GM19397 (cell line): ENCODE data around the gene GREB1L.

Source experiments
- ATAC-seq: cut with Tn5 transposase; IDR thresholded peaks from one replicate; pipeline ENCODE4 v1.9.1; 2021; ENCODE audit warnings: mild to moderate bottlenecking, moderate library complexity; ENCODE audit not compliant: unreplicated experiment

The GREB1L gene

DNA sequence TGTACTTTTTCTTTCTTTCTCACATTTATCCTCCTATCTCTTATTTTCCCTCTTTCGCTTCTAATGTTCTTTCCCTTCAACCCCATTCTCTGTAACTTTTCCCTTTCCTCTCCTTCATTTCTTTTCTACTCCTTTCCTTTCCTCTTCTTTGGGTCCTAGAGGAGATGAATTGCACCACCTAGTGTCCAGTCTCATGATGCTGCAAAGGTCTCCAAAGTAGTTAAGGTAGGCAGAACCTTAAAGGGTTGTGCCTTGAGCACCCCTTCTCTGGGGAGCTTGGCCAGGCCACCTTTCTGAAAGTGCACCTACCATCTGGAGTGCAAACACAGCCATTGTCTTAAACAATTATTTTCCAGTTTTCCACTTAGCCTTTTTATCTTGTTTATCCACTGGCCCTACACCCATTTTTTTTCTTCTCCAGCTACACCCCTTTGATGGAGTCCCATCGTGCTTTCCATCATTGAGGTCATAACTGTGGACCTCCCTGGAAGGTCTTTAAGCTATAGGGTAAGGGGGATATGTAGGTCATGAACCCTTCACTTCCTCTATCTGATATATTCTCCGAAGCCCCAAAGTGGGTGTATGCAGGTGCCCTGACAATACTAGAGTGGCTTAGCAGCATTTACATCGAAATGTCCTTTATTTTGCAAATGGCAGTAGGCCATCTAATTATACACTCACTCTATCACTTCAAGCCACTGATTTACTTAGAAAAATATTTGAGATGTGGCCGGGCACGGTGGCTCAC, 202.6 kb downstream of the GREB1L start:
- ATAC-seq, result no peak

DNA sequence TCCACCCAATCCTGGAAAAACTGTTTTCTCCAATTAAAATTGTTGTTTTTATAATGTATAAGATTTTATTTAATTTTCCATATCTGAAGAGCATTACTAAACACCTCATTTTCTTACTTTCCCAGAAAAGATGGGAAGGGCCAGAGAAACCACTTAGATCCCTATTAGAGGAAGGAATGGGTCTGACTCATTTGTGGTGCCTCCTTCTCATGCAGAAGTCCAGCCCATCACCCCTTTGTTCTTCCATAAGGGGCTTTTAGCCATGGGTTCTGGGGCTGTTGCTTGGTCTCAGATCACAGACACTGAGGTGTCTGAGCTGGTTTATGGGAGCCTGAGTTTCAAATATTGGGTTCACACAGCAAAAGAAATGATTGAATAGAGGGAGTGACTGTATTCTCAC, 206.3 kb downstream of the GREB1L start:
- ATAC-seq, result no peak

DNA sequence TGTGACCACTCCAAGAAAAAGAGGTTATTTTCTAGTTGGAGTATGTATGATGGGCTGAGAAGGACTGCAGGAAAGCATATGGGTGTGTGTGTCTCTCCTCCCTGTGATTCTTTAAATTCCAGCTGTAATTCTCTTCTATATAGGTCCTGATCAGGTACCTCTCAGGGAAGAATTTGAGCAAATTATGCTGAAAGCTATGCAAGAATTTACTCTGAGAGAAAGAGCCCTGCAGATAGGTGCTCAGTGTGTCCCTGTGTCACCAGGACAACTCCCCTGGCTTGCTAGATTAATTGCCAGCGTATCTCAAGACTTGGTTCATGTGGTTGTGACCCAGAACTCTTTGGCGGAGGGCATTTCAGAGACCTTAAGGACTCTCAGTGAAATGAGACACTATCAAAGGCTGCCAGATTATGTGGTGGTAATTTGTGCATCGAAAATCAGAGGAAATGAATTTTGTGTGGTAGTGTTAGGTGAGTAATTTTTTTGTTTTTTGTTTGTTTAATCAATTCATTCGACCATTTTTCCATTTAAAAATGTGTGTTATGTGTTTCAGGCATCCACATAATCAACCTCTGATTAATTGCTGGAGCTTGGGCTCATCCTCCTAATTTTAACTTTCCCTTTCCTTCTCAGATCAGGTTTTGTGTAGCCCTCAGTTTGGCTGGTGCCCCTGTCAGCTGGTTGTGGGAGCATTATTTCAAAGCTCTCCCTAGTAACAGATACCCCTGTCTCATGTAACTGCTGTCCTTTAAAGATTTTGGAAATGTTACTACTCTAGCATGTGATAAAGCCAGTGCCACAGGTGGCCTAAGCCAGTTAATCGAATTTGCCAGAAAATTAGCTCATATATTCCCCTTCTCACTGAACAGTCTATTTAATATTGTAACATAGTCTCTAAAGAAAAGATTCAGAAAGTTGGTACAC, 207.6 kb downstream of the GREB1L start:
- ATAC-seq, result no peak

DNA sequence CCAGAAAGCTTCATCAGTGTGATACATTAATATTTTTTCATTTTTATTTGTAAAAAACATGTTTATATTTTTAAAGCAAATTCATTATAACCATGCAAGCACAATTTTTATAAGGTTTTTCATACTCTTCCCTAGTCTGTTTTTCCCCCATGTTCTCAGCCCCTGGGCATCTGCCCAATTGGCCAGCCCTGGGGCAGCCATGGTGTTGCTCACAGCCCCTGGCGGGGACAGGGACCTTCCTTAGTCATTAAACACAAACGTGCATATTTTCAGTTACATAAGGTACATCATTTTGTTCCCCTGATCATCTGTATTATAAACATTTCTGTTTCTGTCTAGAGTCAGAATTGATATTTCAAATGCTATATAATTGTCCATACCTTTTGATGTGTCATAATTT, 208.5 kb downstream of the GREB1L start:
- ATAC-seq, result no peak

DNA sequence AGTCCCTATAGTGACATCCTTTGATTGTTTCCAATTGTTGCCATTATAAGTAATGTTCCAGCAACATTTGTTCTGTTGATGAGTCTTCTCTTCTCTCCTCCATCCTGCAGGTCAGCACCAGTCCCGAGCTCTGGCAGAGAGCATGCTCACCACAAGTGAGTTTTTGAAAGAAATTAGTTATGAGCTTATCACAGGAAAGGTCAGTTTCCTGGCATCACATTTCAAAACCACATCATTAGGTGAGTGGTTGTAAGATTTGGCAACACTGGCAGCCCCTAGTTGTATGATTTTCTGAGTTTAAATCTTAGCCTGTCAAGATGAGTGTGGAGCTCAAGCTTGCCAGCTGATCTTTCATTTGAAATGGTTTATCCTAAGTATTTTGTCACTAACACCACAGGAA, 208.9 kb downstream of the GREB1L start:
- no peak for ATAC-seq

DNA sequence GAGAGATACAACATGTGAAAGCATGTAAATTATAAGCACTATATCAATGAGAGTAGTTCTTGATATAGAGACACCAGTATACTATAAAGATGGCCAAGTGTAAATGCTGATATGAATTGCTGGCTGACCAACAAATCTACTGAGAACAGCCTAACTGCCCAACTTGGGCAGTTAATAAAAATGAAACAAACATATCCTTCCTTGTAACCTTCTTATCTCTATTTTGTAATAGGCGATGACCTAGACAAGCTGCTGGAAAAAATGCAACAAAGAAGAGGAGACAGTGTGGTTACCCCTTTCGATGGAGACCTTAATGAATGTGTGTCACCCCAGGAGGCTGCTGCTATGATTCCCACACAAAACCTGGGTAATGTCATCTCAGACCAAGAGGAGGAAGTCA, 209.8 kb downstream of the GREB1L start:
- ATAC-seq, result no peak

DNA sequence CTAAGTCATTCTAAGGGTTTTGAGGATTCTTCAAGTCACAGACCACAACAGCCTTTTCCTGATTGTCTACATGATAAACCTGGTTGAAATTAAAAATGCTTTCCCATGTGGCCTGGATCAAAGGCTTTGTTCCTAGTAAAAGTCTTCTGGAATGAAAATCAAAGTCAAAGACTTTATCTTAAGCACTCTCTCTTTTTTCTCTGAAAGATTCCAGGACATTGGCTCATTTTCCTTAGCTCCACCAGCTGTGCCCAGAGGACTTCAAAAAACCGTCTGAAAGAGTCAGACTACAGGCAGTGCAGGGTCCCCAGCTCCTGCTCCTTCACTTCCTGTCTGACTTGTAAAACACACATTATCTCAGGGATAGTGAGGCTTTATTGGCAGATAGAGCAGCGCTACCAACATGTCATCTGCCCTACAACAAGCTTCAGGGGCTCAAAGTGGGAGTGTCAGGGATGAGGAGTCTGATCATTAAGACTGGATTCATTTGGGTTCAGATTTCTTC, 210.3 kb downstream of the GREB1L start:
- ATAC-seq, result no peak

DNA sequence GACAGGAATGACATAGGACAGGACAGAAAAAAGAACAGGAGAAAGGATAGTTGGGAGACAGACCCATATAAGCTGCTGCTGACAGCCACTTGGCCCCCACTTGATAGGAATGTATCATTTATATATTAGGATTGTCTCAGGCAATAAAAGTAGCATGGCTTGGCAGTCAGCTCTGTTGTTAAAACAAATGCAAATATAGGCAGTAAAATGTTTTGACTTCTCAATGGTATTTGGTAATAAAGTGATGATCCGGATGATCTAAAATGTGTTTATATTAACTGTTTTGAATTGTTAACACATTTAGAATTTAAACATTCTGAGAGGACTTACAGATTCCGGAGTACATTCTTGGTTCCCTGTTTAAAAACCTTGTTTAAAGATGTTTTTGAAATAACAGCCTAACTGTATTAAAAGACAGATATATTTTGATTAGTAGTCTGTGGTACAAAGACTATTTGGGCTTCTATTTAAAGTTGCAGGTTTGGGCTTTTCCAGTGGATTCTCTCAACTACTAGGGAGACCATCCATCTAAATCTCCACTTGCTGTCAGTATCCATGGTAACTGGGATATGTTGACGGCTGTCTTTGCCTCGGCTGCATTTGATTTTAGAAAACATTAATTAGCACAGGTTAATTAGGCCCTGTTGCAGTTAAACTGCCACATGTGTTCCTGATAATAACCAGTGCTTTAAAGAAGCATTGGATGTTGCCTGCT, 210.9 kb downstream of the GREB1L start:
- no peak for ATAC-seq

DNA sequence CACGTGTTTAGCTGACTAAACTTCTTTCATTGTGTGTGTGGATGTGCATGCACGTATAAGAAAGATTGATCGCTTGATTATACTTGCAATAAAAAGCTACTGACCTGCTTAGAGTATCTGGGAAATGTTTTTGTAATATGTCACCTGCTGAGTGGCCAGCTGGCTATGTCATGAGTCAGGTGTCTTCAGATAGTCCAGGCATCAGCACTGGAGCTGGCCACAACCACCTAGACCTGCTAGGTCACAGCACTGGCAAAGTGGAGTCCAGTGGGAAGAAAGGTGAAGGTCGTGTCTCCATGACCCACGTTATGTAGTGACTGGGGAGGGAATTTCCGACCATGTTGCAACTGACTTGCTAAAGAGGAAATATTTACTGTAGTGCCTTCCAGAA, 211.5 kb downstream of the GREB1L start:
- ATAC-seq, result no peak

DNA sequence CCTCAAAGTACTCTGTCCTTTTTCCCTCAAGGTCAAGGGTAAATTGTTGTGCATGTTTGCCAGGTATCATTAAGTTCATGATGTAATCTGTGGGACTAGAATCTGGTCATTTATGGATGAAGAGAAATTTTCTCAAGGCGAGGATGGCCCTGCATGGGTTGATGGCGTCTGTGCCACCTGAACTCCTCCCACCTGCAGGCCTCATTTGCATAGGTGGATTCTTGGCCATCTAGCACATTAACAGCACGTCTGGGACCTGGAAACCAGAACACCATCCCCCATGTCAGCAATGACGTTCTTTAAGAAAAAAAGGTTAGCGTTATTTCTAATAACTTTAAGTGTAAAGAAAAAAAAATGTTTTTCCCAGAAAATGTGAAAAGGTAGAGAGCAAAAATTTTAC, 212.7 kb downstream of the GREB1L start:
- ATAC-seq, result no peak

DNA sequence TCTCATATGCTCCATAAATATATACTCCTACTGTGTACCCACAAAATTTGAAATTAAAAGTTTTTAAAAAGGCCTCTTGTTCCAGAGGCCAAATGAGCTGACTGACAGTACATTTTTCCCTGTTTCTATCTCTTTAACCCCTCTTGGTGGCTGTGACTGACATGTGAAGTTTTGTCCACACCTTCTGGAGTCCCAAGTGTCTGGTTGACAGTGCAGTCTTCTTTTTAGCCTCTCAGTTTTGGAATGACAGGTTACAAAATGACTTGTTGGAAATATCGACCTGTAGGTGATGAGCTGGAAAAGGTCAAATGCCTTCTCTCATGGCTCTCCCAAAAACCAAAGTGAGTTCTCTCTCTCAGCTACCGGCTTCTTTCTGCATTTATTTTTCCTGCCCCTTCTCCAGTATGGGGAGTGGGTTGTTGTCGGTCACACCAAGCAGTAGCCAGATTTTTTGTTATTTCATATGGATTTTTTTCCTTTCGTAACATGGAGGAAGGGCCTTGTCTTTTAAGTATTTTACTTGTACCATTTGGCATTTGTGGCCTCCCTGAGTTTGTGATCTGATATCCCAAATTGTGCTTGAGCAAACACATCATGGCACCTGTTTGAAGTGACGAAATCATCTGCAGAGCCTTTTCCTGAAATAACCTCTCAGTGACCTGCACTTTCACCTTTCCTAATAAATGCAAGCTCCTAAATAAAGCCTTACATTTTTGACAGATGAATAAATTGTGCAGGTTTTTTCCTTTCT, 214.6 kb downstream of the GREB1L start:
- ATAC-seq, result no peak

DNA sequence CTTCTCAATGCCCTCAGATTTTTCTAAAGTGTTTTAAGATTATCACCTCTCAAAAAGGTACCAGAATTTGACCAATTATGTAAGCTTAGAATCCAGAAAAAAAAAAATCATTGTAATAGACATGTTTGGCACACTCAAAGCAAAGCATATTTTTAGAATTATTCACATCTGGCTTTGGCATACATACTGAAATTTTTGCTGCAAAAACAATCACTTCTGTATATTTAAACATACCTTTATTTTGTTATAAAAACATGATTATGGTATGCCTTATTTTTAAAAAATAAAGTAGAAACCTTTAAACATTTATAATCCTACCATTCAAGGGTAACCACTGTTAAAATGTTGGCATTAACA, 215.1 kb downstream of the GREB1L start:
- ATAC-seq, result no peak

DNA sequence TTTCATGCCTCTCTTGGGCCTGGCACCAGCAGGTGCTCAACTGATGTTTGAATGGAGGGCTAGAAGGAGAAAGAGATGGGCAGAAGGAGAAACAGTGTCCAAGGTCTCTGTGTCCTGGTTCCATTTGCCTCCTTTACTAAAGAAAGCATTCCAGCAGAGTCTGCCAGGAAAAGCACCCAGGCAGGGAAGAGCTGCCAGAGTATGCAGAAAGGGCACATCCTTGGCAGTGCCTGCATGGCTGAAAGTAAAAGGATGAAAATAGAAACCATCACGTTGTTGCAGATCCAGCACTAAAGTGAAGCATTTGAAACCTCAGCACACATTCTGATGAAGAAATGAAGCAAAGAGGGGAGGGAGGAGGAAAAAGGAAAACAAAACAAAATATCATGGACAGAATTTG, 216.3 kb downstream of the GREB1L start:
- ATAC-seq, result no peak

DNA sequence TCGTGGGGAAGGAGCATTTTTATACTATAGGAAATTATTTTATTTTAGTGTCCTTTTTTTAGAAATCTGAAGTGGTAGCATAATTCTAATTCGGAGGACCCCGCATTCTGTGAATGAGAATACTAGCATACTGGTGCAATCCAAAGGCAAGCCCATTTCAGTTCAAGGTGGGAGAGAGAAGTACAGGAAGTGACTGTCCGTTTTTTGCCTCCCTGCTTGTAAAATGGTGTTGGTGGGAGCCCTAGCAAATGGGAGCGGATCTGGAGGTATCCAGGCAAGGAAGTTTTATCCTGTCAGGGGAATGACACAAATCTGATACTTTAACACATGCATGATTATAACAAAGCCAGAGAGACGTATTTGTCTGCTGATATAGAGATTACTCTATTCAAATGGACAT, 216.8 kb downstream of the GREB1L start:
- ATAC-seq, result no peak

DNA sequence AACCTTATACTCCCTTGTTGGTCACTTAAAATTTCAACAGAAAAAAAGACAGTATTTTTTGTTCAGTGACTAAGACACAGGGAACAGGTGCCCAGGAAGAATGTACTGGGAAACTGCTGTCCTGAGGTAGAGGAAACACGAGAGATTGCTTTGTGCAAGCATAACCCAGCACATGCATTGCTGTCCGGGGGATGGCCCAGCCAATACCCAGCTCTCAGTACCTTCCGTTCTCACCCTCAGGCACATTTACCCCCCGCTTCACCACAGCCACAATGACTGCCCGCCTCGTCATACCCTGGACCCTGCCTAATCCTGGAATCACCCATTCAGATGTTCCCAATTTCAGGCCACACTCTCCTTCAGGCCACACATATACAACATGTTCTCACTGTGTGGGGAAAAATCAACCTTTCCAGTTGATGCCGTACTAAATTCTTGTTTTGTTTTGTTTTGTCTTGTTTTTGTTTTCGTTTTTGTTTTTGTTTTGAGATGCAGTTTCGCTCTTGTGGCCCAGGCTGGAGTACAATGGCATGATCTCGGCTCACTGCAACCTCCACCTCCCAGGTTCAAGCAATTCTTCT, 217.8 kb downstream of the GREB1L start:
- ATAC-seq, result no peak

DNA sequence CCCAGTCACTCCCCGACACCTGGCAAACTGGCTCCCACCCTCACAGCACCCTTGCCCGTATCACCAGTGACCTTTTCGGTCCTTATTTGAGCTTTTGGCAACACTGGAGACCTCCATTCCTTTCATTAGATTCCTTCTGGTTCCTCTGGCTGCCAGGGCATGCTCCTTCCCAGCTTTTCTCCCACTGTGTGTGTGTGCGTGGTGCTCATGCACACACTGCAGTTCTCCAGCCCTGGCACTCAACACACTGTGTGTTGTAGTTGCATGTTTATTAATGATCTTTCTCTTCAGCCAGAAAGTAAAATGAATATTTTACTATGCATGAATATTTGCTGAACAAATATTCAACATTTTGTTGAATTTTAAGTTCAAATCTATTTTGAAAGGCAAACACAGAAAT, 219.4 kb downstream of the GREB1L start:
- no peak for ATAC-seq

DNA sequence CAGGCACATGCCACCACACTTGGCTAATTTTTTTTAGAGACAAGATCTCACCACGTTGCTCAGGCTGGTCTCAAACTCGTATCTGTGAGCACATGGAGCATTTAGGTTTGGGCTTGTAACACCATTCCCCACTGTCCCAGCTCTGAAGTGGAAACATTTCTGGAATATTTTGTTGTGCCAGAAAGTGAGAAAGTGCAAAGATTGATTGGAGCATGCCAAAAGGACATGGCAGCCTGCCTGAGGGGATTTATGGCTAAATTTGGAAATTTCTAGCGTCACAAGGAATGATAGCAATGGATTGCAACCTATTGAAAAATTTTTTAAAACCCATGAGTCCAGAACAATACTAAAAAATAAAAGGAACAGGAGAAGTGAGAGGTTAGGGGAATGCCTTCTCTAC, 221.7 kb downstream of the GREB1L start:
- ATAC-seq, result no peak

DNA sequence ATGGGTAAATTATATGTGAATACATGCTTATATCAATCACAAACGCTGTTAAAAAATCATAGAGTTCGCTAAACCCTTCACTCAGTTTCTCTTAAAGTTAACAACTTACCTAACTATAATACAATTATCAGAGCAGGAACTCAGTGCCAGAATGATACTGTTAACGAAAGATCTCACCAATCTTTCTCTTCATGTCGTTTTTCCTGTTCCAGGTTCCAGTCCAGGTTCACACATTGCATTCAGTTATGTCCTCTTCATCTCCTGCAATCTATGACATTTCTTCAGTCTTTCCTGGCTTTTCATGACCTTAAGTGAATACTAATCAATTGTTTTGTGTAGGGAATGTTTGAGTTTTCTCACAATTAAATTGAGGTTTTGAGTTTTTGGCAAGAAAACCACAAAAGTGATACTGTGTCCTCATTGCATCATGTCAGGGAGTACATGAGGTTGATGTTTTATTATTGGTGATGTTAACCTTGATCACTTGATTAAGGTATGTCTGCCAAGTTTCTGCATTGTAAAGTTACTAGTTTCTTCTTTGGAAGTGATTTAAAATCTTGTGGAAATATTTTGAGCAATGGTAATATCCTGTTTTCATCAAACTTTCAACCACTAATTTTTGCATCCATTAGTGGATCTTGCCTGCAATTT, 226.6 kb downstream of the GREB1L start:
- ATAC-seq, result no peak

DNA sequence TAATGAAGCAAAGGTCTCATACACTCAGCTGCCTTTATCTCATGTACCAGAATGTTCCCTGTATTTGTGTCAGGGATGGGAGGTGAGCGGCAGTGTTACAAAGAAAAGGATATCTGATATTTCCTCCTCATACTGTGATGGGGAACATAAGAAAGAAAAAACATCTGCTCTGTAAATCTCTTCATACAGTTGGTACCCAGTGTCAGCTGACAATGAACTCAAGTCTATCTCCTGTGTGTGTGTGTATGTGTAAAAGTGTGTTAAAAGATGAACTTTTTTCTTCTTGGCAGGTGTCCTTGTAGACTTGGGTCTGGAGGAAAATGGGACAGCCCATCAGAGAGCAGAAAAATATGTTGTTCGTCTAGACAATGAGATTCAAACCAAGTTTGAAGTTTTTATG, 230.7 kb downstream of the GREB1L start:
- no peak for ATAC-seq

DNA sequence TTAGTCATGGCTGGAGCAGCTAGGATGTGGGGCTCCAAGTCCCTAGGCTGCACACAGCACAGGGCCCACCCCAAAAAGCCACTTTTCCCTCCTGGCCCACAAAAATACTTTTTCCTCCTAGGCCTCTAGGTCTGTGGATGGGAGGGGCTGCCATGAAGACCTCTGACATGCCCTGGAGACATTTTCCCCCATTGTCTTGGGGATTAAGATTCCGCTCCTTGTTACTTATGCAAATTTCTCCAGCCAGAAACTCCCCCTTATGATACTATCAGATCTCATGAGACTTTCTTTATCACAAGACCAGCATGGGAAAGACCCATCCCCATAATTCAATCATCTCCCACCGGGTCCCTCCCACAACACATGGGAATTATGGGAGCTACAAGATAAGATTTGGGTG, 232.6 kb downstream of the GREB1L start:
- ATAC-seq, result no peak
